Measurements from ENCODE around the gene DNASE2B.

- TF ChIP-seq YY1 (IDR thresholded peaks at IDR 0.05; ENCODE audit: insufficient read depth, insufficient read length): no peak
- TF ChIP-seq ZNF274 (IDR thresholded peaks at IDR 0.05; ENCODE audit: low read depth, low read length): no peak
These were observed 17.1 kb downstream of the DNASE2B start for GRCh38 chr1:84415396-84415795.

Measured in NT2/D1 (cell line).